ENCODE results near the gene HSF2BP.
"Not testable (repeated sequence)": the region's sequence is repeated elsewhere in the genome, so short reads cannot be mapped to it uniquely, and the experiment has no call there.

HSF2BP gene

GRCh38 chr21:43699933-43700599 lies 40.8 kb upstream of the HSF2BP start:
- no peak overlapping the region for H3K4me3 ChIP-seq (ENCODE audit: low read depth, low read length)
- TF ChIP-seq, protein P1, sequence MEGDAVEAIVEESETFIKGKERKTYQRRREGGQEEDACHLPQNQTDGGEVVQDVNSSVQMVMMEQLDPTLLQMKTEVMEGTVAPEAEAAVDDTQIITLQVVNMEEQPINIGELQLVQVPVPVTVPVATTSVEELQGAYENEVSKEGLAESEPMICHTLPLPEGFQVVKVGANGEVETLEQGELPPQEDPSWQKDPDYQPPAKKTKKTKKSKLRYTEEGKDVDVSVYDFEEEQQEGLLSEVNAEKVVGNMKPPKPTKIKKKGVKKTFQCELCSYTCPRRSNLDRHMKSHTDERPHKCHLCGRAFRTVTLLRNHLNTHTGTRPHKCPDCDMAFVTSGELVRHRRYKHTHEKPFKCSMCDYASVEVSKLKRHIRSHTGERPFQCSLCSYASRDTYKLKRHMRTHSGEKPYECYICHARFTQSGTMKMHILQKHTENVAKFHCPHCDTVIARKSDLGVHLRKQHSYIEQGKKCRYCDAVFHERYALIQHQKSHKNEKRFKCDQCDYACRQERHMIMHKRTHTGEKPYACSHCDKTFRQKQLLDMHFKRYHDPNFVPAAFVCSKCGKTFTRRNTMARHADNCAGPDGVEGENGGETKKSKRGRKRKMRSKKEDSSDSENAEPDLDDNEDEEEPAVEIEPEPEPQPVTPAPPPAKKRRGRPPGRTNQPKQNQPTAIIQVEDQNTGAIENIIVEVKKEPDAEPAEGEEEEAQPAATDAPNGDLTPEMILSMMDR (IDR thresholded peaks at IDR 0.05; ENCODE audit: low read depth, low read length, missing control alignments): no peak

GRCh38 chr21:43699492-43699777 lies 40.1 kb upstream of the HSF2BP start:
- H3K4me3 ChIP-seq (ENCODE audit: low read depth, low read length): not testable (repeated sequence)

More at GRCh38 chr21:43699933-43700599, 40.8 kb upstream of the HSF2BP start:
- no peak for DNase-seq (ENCODE audit: low read depth)

DNA sequence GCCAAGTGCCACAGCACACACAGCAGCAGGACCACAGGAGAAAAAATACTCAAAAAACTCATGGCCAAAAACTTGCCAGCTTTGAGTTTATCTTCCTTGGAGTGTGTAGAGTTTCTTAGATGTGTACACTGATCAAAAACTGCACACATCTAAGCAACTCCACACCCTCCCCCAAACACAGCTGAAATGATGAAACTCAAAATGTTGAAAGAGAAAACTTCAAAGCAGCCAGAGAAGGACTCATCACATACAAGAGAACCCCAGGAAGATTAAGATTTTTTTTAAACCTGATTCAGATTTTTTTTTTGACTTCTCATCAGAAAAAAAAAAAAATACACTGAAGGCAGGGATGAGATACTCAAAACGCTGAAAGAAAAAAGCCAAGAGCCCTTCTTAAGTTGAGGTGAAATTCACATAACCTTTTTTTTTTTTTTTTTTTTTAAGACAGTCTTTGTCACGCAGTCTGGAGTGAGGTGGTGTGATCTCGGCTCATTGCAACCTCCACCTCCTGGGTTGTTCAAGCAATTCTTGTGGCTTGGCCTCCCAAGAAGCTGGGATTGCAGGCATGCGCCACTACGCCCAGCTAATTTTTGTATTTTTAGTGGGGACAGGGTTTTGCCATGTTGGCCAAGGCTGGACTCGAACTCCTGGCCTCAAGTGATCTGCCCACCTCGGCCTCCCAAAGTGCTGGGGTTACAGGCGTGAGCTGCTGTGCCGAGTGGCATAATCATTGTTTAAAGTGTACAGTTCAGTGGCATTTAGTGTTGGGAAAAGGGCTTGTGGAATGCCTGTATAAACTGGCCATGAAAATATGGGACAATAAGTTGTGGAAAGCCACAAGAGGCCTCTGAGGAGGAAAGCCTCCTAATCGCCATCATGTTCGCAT lies 38.7 kb upstream of the HSF2BP start:
- no peak overlapping the region for H3K4me3 ChIP-seq (ENCODE audit: low read depth, low read length)
- no peak for DNase-seq (ENCODE audit: low read depth)
- TF ChIP-seq, protein P1 (IDR thresholded peaks at IDR 0.05; ENCODE audit: low read depth, low read length, missing control alignments): no peak

More at GRCh38 chr21:43699492-43699777, 40.1 kb upstream of the HSF2BP start:
- DNase-seq (ENCODE audit: low read depth): not testable (repeated sequence)

GRCh38 chr21:43696214-43696613 lies 36.9 kb upstream of the HSF2BP start:
- no peak for DNase-seq (ENCODE audit: low read depth)
- TF ChIP-seq, protein P1 (IDR thresholded peaks at IDR 0.05; ENCODE audit: low read depth, low read length, missing control alignments): no peak
- H3K4me3 ChIP-seq (ENCODE audit: low read depth, low read length): no peak overlapping the region

GRCh38 chr21:43694437-43695079 lies 35.3 kb upstream of the HSF2BP start:
- H3K4me3 ChIP-seq (ENCODE audit: low read depth, low read length): no peak overlapping the region
- TF ChIP-seq, protein P1 (IDR thresholded peaks at IDR 0.05; ENCODE audit: low read depth, low read length, missing control alignments): no peak
- no peak for DNase-seq (ENCODE audit: low read depth)

DNA sequence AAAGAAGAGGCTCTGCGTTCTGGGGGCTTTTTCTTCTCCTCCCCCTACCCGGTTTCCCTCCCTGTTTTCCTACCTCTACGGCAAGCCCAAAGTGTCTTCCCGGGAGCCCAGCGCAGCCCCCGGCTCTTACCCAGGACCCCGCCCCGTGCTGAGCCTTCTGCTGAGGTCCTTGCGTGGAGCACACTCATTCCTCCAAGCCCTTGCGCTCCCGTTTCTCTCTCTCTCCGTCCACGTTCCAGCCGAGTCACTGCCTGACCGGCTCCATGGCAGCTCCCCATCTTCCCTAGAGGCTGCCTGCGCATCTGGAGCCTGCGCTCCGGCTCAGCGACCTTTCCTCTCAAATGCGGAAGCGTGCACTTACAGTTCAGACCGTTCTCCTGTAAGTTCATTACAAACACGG lies 34.7 kb upstream of the HSF2BP start:
- TF ChIP-seq, protein P1 (IDR thresholded peaks at IDR 0.05; ENCODE audit: low read depth, low read length, missing control alignments): no peak

GRCh38 chr21:43692949-43693348 lies 33.7 kb upstream of the HSF2BP start:
- TF ChIP-seq, protein P1 (IDR thresholded peaks at IDR 0.05; ENCODE audit: low read depth, low read length, missing control alignments): no peak
- no peak for DNase-seq (ENCODE audit: low read depth)
- no peak overlapping the region for H3K4me3 ChIP-seq (ENCODE audit: low read depth, low read length)

More for the DNA sequence above, 34.7 kb upstream of the HSF2BP start:
- DNase-seq (ENCODE audit: low read depth): no peak
- H3K4me3 ChIP-seq (ENCODE audit: low read depth, low read length): no peak overlapping the region
